ENCODE results near the gene OR10K1.

GRCh38 chr1:158516966-158517365 is 55.3 kb downstream of the OR10K1 start:
- TF ChIP-seq, protein P1, sequence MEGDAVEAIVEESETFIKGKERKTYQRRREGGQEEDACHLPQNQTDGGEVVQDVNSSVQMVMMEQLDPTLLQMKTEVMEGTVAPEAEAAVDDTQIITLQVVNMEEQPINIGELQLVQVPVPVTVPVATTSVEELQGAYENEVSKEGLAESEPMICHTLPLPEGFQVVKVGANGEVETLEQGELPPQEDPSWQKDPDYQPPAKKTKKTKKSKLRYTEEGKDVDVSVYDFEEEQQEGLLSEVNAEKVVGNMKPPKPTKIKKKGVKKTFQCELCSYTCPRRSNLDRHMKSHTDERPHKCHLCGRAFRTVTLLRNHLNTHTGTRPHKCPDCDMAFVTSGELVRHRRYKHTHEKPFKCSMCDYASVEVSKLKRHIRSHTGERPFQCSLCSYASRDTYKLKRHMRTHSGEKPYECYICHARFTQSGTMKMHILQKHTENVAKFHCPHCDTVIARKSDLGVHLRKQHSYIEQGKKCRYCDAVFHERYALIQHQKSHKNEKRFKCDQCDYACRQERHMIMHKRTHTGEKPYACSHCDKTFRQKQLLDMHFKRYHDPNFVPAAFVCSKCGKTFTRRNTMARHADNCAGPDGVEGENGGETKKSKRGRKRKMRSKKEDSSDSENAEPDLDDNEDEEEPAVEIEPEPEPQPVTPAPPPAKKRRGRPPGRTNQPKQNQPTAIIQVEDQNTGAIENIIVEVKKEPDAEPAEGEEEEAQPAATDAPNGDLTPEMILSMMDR (IDR thresholded peaks at IDR 0.05) = no peak
- no peak for TF ChIP-seq ZFX (IDR thresholded peaks at IDR 0.05; ENCODE audit: borderline replicate concordance)

Measured in 22Rv1 (cell line).